LNCaP clone FGC (cell line): ENCODE data around the gene FABP7.
"Not testable (repeated sequence)": the region's sequence is repeated elsewhere in the genome, so short reads cannot be mapped to it uniquely, and the experiment has no call there.

Source experiments
- DNase-seq: peaks from one replicate; pipeline ENCODE4 v3.0.0-alpha.2; 2011; ENCODE audit warnings: low read depth
- H3K4me3 ChIP-seq: 2 replicates; pipeline ENCODE4 v1.5.1; 2011; ENCODE audit warnings: mild to moderate bottlenecking, low read depth, low read length, control low read depth
- CTCF ChIP-seq: IDR thresholded peaks from 2 replicates; pipeline ENCODE4 v1.5.1; 2012; ENCODE audit warnings: mild to moderate bottlenecking; ENCODE audit not compliant: control insufficient read depth, insufficient read depth; ENCODE audit errors: extremely low read depth

FABP7 gene

GRCh38 chr6:122736163-122736562 lies 43.4 kb upstream of the FABP7 start:
- TF ChIP-seq CTCF: no peak
- DNase-seq: no peak
- H3K4me3 ChIP-seq: no peak overlapping the region

- no peak for TF ChIP-seq CTCF
- no peak overlapping the region for H3K4me3 ChIP-seq
- DNase-seq: peak; percentile 74
These were observed 42.9 kb upstream of the FABP7 start for GRCh38 chr6:122736616-122737015.

- DNase-seq: no peak
- TF ChIP-seq CTCF: no peak
- H3K4me3 ChIP-seq: no peak overlapping the region
These were observed 39.4 kb upstream of the FABP7 start for GRCh38 chr6:122740091-122740490.

- TF ChIP-seq CTCF: no peak
- DNase-seq: no peak
- H3K4me3 ChIP-seq: no peak overlapping the region
These were observed 38.6 kb upstream of the FABP7 start for GRCh38 chr6:122740936-122741335.

- H3K4me3 ChIP-seq, DNase-seq: not testable (repeated sequence)
- TF ChIP-seq CTCF: peak; percentile 38
These were observed 35.3 kb upstream of the FABP7 start for GRCh38 chr6:122744247-122744646.

GRCh38 chr6:122744856-122745255 lies 34.7 kb upstream of the FABP7 start:
- not testable (repeated sequence) for H3K4me3 ChIP-seq, DNase-seq

- no peak for TF ChIP-seq CTCF
- DNase-seq: no peak
- H3K4me3 ChIP-seq: no peak overlapping the region
These were observed 32.8 kb upstream of the FABP7 start for GRCh38 chr6:122746688-122747087.
